Stimulated activated CD4-positive, alpha-beta T cell treated with anti-CD3 and anti-CD28 coated beads, TNF-alpha, amount 100 ng/mL, for 1 hour (primary cell): ENCODE data around the gene OR5T1.

ENCODE experiments used
- DNase-seq, 3 donors: peaks; one replicate each; pipeline ENCODE4 v3.0.0-alpha.2; 2020; ENCODE audit warnings: low read depth in 3 of 3, low spot score in 1 of 3

OR5T1 gene

GRCh38 chr11:56273854-56274253 is at the start of gene OR5T1:
Gene OR5T1 (plus strand): TSS chr11:56274154. CDS start chr11:56275639, 1,485 bp downstream.
- no peak for DNase-seq

- DNase-seq = no peak
These were observed 39.8 kb upstream of the OR5T1 start, which contains the start of gene OR5T2 for GRCh38 chr11:56234155-56234554. Gene OR5T2 (minus strand): TSS chr11:56234255. CDS start chr11:56233062, 1,193 bp downstream.

GRCh38 chr11:56251954-56252353 is 22.0 kb upstream of the OR5T1 start, which contains the start of gene OR5T3:
Gene OR5T3 (plus strand): TSS chr11:56252254. CDS start chr11:56252254, 0 bp downstream.
- no peak for DNase-seq

- no peak for DNase-seq
These were observed 2.9 kb upstream of the OR5T1 start for GRCh38 chr11:56271092-56271491.

- DNase-seq = no peak
These were observed 18.2 kb downstream of the OR5T1 start, which contains the start of gene OR8H1 for GRCh38 chr11:56292154-56292553. Gene OR8H1 (minus strand): TSS chr11:56292254. CDS start chr11:56291062, 1,192 bp downstream.

GRCh38 chr11:56296898-56297297 is 22.9 kb downstream of the OR5T1 start:
- DNase-seq = no peak

GRCh38 chr11:56307836-56308235 is 33.9 kb downstream of the OR5T1 start:
- DNase-seq = no peak

GRCh38 chr11:56314844-56315243 is 40.9 kb downstream of the OR5T1 start, which contains the start of gene OR8K3:
Gene OR8K3 (plus strand): TSS chr11:56315144. CDS start chr11:56318307, 3,163 bp downstream.
- no peak for DNase-seq
